HG02571 (cell line): ENCODE data around the gene HAT1.
"Not testable (repeated sequence)": the region's sequence is repeated elsewhere in the genome, so short reads cannot be mapped to it uniquely, and the experiment has no call there.

Source experiments
- ATAC-seq: cut with Tn5 transposase; IDR thresholded peaks from one replicate; pipeline ENCODE4 v1.9.1; 2021; ENCODE audit warnings: mild to moderate bottlenecking, moderate library complexity; ENCODE audit not compliant: unreplicated experiment

The HAT1 gene

DNA sequence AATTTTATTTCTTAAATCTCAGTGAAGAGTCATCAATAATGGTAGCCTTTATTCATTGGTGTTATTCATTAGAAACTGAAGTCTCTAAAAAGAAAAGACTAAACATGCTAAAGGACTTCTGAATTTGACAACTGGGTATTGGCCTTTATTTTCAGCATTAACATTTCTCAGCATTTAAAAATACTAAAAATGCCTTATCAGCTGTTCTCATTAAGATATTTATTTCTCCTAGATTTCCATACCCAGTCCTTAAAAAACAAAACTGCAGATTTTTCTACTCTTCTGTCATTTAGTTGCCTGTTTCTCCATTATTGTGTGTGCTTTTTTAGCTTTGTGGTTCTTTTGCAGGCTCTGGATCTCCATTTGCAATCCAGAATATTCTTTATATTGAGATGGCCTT, 46.2 kb downstream of the HAT1 start:
- no peak for ATAC-seq

DNA sequence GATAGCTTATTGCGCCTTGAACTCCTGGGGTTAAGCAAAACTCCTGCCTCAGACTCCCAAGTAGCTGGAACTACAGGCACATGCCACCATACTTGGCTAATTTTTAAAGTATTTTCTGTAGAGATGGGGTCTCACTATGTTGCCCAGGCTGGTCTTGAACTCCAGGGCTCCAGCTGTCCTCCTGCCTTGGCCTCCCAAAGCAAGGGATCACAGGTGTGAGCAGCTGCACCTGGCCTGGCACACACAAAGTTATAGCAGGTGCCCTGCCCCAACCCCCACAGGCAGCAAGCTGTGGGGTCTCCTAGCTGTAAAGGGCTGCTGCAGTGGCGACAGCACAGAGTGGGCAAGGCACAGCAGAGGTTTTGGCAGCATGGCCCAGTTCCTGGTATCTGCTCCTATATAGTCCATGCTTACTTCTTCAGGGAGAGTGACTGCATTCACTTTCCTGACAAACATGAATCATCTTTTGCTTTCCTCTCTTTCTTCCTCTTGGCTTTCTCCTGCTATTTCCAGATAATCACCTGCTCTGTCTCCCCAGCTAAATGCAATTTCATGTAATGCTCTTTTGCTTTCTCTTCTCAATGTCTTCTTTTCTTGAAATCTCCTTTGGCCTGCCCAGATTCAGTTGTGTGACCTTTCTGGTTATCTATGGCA, 50.2 kb downstream of the HAT1 start:
- ATAC-seq = no peak

- ATAC-seq = no peak
These were observed 56.8 kb downstream of the HAT1 start for GRCh38 chr2:171979103-171979502.

GRCh38 chr2:171983924-171984323, 61.7 kb downstream of the HAT1 start:
- not testable (repeated sequence) for ATAC-seq

GRCh38 chr2:171985076-171985475, 62.8 kb downstream of the HAT1 start:
- no peak for ATAC-seq

GRCh38 chr2:171986778-171987177, 64.5 kb downstream of the HAT1 start:
- ATAC-seq = no peak

- ATAC-seq = no peak
These were observed 68.8 kb downstream of the HAT1 start for GRCh38 chr2:171991027-171991426.

GRCh38 chr2:171995586-171995985, 73.3 kb downstream of the HAT1 start:
- ATAC-seq = no peak

DNA sequence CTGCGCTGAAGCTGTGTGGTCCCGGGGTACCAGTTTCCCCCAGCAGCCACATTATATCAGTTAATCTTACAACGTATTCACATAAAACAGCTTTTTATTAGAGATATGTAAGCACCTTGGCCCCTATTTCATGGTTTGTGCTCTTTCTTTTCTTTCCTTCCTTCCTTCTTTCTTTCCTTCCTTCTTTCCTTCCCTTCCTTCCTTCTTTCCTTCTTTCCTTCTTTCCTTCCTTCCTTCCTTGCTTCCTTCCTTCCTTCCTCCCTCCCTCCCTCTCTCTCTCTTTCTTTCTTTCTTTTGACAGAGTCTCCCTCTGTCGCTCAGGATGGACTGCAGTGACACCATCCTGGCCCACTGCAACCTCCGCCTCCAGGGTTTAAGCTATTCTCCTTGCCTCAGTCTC, 73.8 kb downstream of the HAT1 start:
- ATAC-seq = no peak

DNA sequence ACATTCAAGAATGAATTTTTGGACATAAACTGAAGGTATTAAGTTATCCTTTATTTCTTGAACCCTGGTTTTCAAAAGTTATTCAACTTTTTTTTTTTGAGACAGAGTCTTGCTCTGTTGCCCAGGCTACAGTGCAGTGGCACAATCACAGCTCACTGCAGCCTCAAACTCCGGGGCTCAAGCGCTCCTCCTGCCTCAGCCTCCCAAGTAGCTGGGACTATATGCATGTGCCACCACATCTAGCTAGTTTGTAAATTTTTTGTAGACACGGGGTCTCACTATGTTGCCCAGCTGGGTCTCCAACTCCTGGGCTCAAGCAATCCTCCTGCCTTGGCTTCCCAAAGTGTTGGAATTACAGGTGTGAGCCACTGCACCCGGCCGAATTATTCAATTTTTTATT, 74.8 kb downstream of the HAT1 start:
- not testable (repeated sequence) for ATAC-seq

DNA sequence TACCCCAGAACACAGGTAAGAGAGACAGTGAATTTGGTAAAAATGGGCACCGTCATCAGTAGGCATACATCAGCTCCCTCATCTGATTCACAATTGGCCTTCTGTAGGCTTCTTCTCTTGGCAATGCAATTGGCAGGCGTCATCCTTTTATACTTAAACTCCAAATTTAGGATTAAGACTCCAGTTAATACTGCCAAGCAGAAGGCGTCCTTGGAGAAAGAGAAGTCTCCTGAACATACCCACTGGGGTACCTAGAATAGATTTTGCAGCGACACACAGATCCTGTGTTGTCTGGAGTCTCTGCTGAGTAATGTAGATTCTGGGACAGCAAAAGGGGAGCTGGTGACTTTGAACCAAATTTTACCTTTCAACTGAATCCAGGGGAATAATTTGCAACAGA, 76.9 kb downstream of the HAT1 start:
- ATAC-seq = peak; percentile 7

DNA sequence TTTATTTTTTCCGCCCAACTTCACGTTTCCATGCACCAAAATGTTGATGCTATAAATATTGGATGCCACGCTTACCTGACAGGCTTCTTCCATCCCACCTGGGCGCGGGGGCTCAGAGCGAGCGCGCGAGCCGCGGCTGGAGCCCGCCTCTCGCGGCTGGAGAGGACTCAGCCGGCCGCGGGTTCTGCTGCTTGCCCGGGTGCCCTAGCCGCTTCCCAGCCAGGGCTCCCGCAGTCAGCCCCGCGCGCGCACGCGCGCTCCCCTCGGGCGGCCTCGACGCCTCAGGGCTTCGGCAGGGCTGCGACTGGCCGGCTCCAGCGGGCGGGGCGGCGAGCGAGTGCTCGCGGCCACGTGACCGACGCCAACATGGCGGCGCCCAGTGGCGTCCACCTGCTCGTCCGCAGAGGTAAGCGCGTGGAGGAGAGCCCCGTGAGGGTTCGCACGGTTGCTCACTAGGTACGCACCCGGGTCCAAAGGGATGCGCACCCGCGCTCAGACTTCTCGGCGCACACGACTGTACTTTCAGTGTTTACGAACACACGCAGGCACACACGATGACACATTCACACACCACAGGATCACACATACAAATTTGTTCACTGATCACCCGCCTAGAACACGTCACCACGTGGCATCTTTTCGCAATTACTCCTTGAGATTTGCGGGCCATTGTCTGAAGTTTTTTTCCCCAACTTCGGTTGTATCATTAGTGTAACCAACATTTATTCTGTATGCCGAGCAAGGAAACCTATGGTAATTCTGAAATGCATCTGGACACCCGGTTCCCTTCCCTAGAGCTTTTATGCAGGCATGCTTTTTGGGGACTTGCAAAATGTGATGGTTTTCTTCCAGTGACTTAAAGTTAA, 77.6 kb downstream of the HAT1 start, which contains the start of gene METAP1D:
METAP1D (plus strand) TSS at position 350 of the 866 bp plus-strand sequence; CDS start at position 367, 17 bp downstream.
- peak; percentile 94 for ATAC-seq

GRCh38 chr2:172000696-172001361, 78.6 kb downstream of the HAT1 start:
- no peak for ATAC-seq

DNA sequence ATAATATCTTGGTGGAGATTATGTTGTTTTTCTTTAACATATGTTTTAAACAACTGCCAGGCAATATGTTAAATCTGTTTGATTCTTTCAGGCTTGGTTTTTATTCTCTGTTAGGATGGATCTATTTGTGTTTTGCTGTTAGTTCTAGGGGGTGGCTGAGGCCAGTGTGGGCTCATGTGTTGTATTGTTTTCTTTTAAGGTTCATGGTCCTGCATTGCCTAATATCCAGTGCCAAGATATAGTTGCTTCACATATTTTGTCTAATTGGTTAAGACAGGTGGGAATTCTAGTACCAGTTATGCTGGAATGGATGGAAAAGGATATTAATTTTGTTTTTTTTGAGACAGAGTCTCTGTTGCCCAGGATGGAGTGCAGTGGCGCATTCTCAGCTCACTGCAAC, 85.1 kb downstream of the HAT1 start:
- ATAC-seq = no peak

DNA sequence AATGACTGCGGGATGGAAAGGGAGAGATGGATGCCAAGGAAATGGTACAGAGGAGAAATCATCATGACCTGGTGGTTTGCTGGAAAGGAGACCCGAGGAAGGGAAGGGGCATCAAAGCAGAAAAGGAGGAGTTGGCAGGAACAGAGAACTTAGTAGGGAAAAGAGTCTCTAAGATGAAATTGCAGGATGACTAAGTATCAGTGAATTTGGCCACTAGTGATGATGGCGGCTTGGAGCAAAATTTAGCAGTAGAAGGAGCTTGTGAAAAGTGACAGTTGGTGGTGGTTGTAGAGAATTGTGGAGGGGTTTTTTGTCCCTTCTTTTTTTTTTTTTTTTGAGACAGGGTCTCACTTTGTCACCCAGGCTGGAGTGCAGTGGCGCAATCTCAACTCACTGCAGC, 87.6 kb downstream of the HAT1 start:
- no peak for ATAC-seq

GRCh38 chr2:172011812-172012575, 89.7 kb downstream of the HAT1 start:
- no peak for ATAC-seq

- ATAC-seq = no peak
These were observed 90.6 kb downstream of the HAT1 start for GRCh38 chr2:172012677-172013391.

DNA sequence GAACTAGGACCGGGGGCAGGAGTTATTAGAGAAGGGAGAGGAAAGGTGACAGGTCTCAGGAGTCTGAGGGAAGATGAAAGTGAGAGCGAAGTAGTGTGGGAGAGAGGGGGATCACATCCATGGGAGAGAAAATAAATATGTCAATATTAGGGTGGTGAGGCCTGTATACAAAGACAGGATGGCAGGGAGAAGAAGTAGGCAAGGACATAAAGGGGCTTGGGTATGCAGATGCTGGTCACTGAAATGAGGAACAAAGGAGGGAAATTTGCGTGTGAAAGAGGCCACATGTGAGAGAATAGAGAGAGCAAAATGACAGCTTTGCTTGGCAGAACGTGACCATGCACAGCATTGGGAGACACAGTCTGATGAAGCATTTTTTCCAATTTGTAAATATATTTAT, 91.1 kb downstream of the HAT1 start:
- no peak for ATAC-seq

GRCh38 chr2:172021074-172021931, 99.0 kb downstream of the HAT1 start:
- ATAC-seq = no peak
